T-helper 9 cell (primary cell): ENCODE data around the gene TYK2.

Source experiments
- DNase-seq: peaks from one replicate; pipeline ENCODE4 v3.0.0-alpha.2; 2020

Gene TYK2

DNA sequence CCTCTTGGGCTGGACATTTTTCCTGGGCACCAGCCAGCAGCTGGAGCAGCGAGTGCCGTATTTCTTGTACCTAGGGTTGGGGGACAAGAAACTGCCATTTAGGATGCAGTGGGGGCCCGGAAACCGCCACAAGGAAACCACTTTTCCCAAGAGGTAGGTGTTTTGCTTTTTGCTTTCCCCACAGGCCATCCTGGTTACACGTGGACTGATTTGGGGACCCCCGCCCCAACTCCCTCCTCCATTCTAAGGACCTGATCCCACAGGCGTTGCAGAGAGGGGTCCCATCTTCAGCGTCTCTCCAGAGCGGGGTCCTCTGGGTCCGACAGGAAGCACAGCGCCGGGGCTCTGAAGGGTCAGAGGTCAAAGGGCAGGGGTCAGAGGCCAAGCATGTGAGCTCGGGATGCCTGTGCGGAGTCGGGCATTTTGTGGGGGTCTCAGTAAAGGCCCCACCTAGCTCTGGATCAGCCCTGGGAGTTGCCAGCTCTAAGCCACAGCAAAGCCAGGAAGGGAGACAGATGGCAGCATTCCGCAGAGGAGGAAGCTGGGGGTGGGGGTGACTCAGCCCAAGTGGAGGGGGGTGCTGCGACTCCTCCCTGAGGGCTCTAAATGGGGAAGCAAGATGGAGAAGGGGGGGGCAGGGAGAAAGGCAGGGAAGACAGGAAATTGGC, 75.1 kb downstream of the TYK2 start:
- DNase-seq: no peak
